Natural killer cell (primary cell): ENCODE results near the gene IL17C. TPM values are rescaled to one million over a fixed set of nuclear protein-coding genes. Genes with fewer than 3 reads are reported as not detected.

Experiments
- ATAC-seq, 3 donors: fragments of 150-1000 bp in 2 of 3; fragments of 200-7000 bp in 1 of 3; cut with Tn5 transposase; 1 replicate in 1 of 3; 2 replicates in 2 of 3; pipeline ENCODE4 v1.10.0; 2021; ENCODE audit warnings: mild to moderate bottlenecking in 2 of 3, moderate library complexity in 2 of 3
- DNase-seq, 2 donors: peaks; one replicate each; pipeline versions ENCODE4 v3.0.0 to v3.0.0-alpha.2; 2013 to 2021; ENCODE audit warnings: mixed read lengths in 1 of 2
- H3K27ac ChIP-seq: one replicate; pipeline ENCODE4 v1.5.1; 2013; ENCODE audit warnings: mild to moderate bottlenecking, low read length
- H3K27me3 ChIP-seq: one replicate; pipeline ENCODE4 v1.6.1; 2013; ENCODE audit warnings: low read length; ENCODE audit not compliant: control insufficient read depth, insufficient read depth
- H3K36me3 ChIP-seq: one replicate; pipeline ENCODE4 v1.6.1; 2013; ENCODE audit warnings: low read length; ENCODE audit not compliant: control insufficient read depth, insufficient read depth
- H3K4me1 ChIP-seq: one replicate; pipeline ENCODE4 v1.6.1; 2013; ENCODE audit warnings: low read length; ENCODE audit not compliant: control insufficient read depth, insufficient read depth
- H3K4me3 ChIP-seq: one replicate; pipeline ENCODE4 v1.5.1; 2013; ENCODE audit warnings: low read length
- H3K9me3 ChIP-seq: one replicate; pipeline ENCODE4 v1.6.1; 2013; ENCODE audit warnings: low read length; ENCODE audit not compliant: control insufficient read depth, insufficient read depth
- H3K27ac Mint-ChIP-seq, 2 donors: one replicate each; pipeline ENCODE4 v1.8.0; 2022; ENCODE audit warnings: mild to moderate bottlenecking in 2 of 2, mixed read lengths in 2 of 2, moderate library complexity in 1 of 2
- H3K27me3 Mint-ChIP-seq, 2 donors: one replicate each; pipeline ENCODE4 v1.8.0; 2022; ENCODE audit warnings: low read depth in 2 of 2, mixed read lengths in 2 of 2
- H3K36me3 Mint-ChIP-seq: one replicate; pipeline ENCODE4 v1.8.0; 2022; ENCODE audit warnings: mixed read lengths
- H3K4me1 Mint-ChIP-seq, 2 donors: one replicate each; pipeline ENCODE4 v1.8.0; 2022; ENCODE audit warnings: mixed read lengths in 2 of 2
- H3K4me3 Mint-ChIP-seq: one replicate; pipeline ENCODE4 v1.8.0; 2022; ENCODE audit warnings: mild to moderate bottlenecking, moderate library complexity, mixed read lengths
- H3K9me3 Mint-ChIP-seq, 2 donors: one replicate each; pipeline ENCODE4 v1.8.0; 2022; ENCODE audit warnings: mixed read lengths in 2 of 2
- CTCF ChIP-seq: fragments of 200-600 bp; IDR thresholded peaks from one replicate; pipeline ENCODE4 v1.8.0; 2022; ENCODE audit warnings: antibody characterized with exemption
- WGBS: methylation state at CpG from one replicate; pipeline ENCODE4 v1.1.7; 2013; ENCODE audit warnings: missing lambda C conversion rate; ENCODE audit not compliant: insufficient coverage; 5-methylcytosine and 5-hydroxymethylcytosine counted together
- intact Hi-C: fragments of 100-400 bp; cut with micrococcal nuclease; formaldehyde crosslinking; loops from one replicate; pipeline ENCODE4 v1.14.2; 2022
- total RNA-seq, 4 donors: library from RNA; stranded (reverse); fragments of 120-200 nt in 1 of 4; gene quantifications; one replicate each; pipeline versions ENCODE4 v1.2.3 to v1.2.4, GENCODE V29; 2013 to 2022

Gene IL17C
- total RNA-seq, 3 donors from 2014 or later (not counting 1 experiment from before 2014, with no cell fraction given), result 0.61 to 3.0 (median 1.2) TPM

GRCh38 chr16:88627531-88628411 is 10.6 kb upstream of the IL17C start:
- Mint-ChIP-seq H3K27me3 (no peaks in the 10 kb centered on the region), H3K36me3 (no peaks in the 10 kb centered on the region), H3K9me3 (no peaks in the 10 kb centered on the region), H3K4me1 (no peaks in the 10 kb centered on the region), H3K27ac (no peak overlapping the region), H3K4me3 (no peak overlapping the region)
- no peak for TF ChIP-seq CTCF
- DNase-seq (no peak), ATAC-seq (no peak)
- Histone ChIP-seq H3K4me3 (no peak overlapping the region), H3K36me3 (peaks cover 61% of the 10 kb centered on the region), H3K27me3 (no peaks in the 10 kb centered on the region), H3K4me1 (peaks cover under 1% of the 10 kb centered on the region), H3K9me3 (no peaks in the 10 kb centered on the region), H3K27ac (no peak overlapping the region)
- 93% methylated on average over 23 of the region's 27 CpGs for WGBS
- intact Hi-C loops, result no loop called here

GRCh38 chr16:88628512-88628974 is 9.8 kb upstream of the IL17C start:
- Histone ChIP-seq H3K36me3 (peaks cover 54% of the 10 kb centered on the region), H3K9me3 (no peaks in the 10 kb centered on the region), H3K27ac (no peak overlapping the region), H3K4me1 (peaks cover 6% of the 10 kb centered on the region), H3K27me3 (no peaks in the 10 kb centered on the region), H3K4me3 (no peak overlapping the region)
- peak overlapping the region; percentile 23 to 35 for H3K27ac Mint-ChIP-seq
- 86% methylated on average over 12 of the region's 12 CpGs for WGBS
- peaks cover 0 to 5% of the 10 kb centered on the region in 2 donors for H3K4me1 Mint-ChIP-seq
- no peaks in the 10 kb centered on the region for H3K36me3 Mint-ChIP-seq
- intact Hi-C loops, result no loop called here
- TF ChIP-seq CTCF, result no peak
- H3K9me3 Mint-ChIP-seq, result no peaks in the 10 kb centered on the region
- no peaks in the 10 kb centered on the region for H3K27me3 Mint-ChIP-seq
- H3K4me3 Mint-ChIP-seq, result no peak overlapping the region
- ATAC-seq, result no peak
- peak in 1 of 2 donors; percentile 38 for DNase-seq

- 93% methylated on average over 9 of the region's 9 CpGs for WGBS
- Histone ChIP-seq H3K4me1 (peaks cover 17% of the 10 kb centered on the region), H3K27ac (no peak overlapping the region), H3K36me3 (peaks cover 41% of the 10 kb centered on the region), H3K9me3 (no peaks in the 10 kb centered on the region), H3K27me3 (no peaks in the 10 kb centered on the region), H3K4me3 (no peak overlapping the region)
- Mint-ChIP-seq H3K27ac (peak overlapping the region; percentile 31 to 77), H3K4me1 (peaks cover 0 to 9% of the 10 kb centered on the region in 2 donors), H3K4me3 (no peak overlapping the region), H3K9me3 (no peaks in the 10 kb centered on the region), H3K36me3 (no peaks in the 10 kb centered on the region), H3K27me3 (no peaks in the 10 kb centered on the region)
- DNase-seq, result no peak
- no peak for TF ChIP-seq CTCF
- ATAC-seq, result no peak
- intact Hi-C loops, result loop anchor here (10.0 kb wide), 1 partner anchor 55 kb away; the partner anchor contains the start of gene ZC3H18
These were observed 8.5 kb upstream of the IL17C start for GRCh38 chr16:88629835-88630234.
